Activated T-helper 1 cell treated with anti-CD3 and anti-CD28 coated beads, Interleukin-2, amount 50 U/mL, for 16 hours (primary cell): Measurements from ENCODE around the gene NRM.
"Not testable (repeated sequence)": the region's sequence is repeated elsewhere in the genome, so short reads cannot be mapped to it uniquely, and the experiment has no call there.

ENCODE experiments used
- DNase-seq, 2 donors: peaks; one replicate each; pipeline ENCODE4 v3.0.0-alpha.2; 2020; ENCODE audit warnings: low read depth in 1 of 2, low spot score in 1 of 2

NRM gene

GRCh38 chr6:30720738-30721197 is 30.0 kb upstream of the NRM start:
- peak in 1 of 2 donors; percentile 33 for DNase-seq

- peak; percentile 84 to 92 for DNase-seq
Observed at GRCh38 chr6:30719791-30720737, 29.3 kb upstream of the NRM start, which contains the start of gene TUBB. Gene TUBB, plus strand, starts transcription at chr6:30720352. Its CDS starts 155 bp downstream, at chr6:30720507.

GRCh38 chr6:30719356-30719755 is 28.6 kb upstream of the NRM start:
- no peak for DNase-seq

GRCh38 chr6:30717845-30718720 is 27.3 kb upstream of the NRM start:
- not testable (repeated sequence) for DNase-seq

- DNase-seq, result peak; percentile 96 to 98
Observed at GRCh38 chr6:30717129-30717844, 26.5 kb upstream of the NRM start, which contains the start of gene MDC1. Gene MDC1, minus strand, starts transcription at chr6:30717281. Its CDS starts 2,106 bp downstream, at chr6:30715175.

- DNase-seq, result no peak
Observed at GRCh38 chr6:30716879-30717128, 26.0 kb upstream of the NRM start.

GRCh38 chr6:30714263-30714662 is 23.5 kb upstream of the NRM start:
- no peak for DNase-seq

- no peak for DNase-seq
Observed at GRCh38 chr6:30712441-30712945, 21.7 kb upstream of the NRM start.

GRCh38 chr6:30711758-30712380 is 21.1 kb upstream of the NRM start:
- no peak for DNase-seq

- no peak for DNase-seq
Observed at GRCh38 chr6:30709101-30709868, 18.5 kb upstream of the NRM start.

GRCh38 chr6:30707281-30707850 is 16.6 kb upstream of the NRM start:
- DNase-seq, result no peak

GRCh38 chr6:30705620-30706019 is 14.8 kb upstream of the NRM start:
- no peak for DNase-seq

GRCh38 chr6:30703821-30704220 is 13.0 kb upstream of the NRM start:
- DNase-seq, result no peak

- no peak for DNase-seq
Observed at GRCh38 chr6:30703011-30703410, 12.2 kb upstream of the NRM start.

- no peak for DNase-seq
Observed at GRCh38 chr6:30700340-30700739, 9.6 kb upstream of the NRM start.

GRCh38 chr6:30696432-30696831 is 5.6 kb upstream of the NRM start:
- DNase-seq, result no peak

GRCh38 chr6:30691208-30691847 is 544 bp upstream of the NRM start:
- no peak for DNase-seq

GRCh38 chr6:30689985-30690384 is 799 bp downstream of the NRM start:
- no peak for DNase-seq
